K562 (cell line): ENCODE data around the gene HGS. TPM values are rescaled to one million over a fixed set of nuclear protein-coding genes. Genes with fewer than 3 reads are reported as not detected.

ENCODE experiments used
- ATAC-seq: fragments of 200-7000 bp; cut with Tn5 transposase; 3 replicates; pipeline ENCODE4 v1.9.1; 2020; ENCODE audit warnings: moderate library complexity
- BruUV-seq: library from RNA; stranded (reverse); fragments of 400-500 nt; replicated peaks from 2 replicates; lab custom pipeline; 2021; lab: Mats Ljungman, UMichigan
- CTCF ChIA-PET: fragments of 300-600 bp; formaldehyde crosslinking; extraction: SDS; loops from one replicate; lab custom pipeline; 2021; ENCODE audit warnings: low intra/inter-chr PET ratio; lab: Yijun Ruan, JAX
- POLR2A ChIA-PET: fragments of 300-600, 350-650 bp; sonication (Branson Sonifier 250); formaldehyde crosslinking; extraction: SDS; loops from one replicate; lab custom pipeline; 2021; ENCODE audit warnings: antibody characterized with exemption, inconsistent platforms; lab: Yijun Ruan, JAX
- DNase-seq, 4 experiments: peaks; one replicate each; pipeline versions ENCODE4 v3.0.0 to v3.0.0-alpha.2; 2011 to 2018; ENCODE audit warnings: low spot score in 3 of 4, mixed read lengths in 3 of 4; ENCODE audit errors: extremely low read depth in 1 of 4
- FAIRE-seq: peaks from 2 replicates; lab custom pipeline; 2011; peaks lifted over from hg19 to GRCh38; lab: Jason Lieb, UNC
- H2AFZ ChIP-seq: 2 replicates; pipeline ENCODE4 v1.6.0; 2011; ENCODE audit warnings: low read depth, low read length, control low read depth, inconsistent platforms
- H3K27ac ChIP-seq: fragments of 200-600 bp; 3 replicates; pipeline ENCODE4 v1.8.0; 2011; ENCODE audit warnings: low read depth, mild to moderate bottlenecking, control low read depth, inconsistent platforms, low read length, moderate library complexity, mixed read lengths; ENCODE audit errors: extremely low read depth
- H3K27me3 ChIP-seq, 2 experiments: fragments of 300-600 bp in 1 of 2; 2 replicates in 1 of 2; 3 replicates in 1 of 2; pipeline versions ENCODE4 v1.6.0 to v1.8.0; 2011; ENCODE audit warnings: inconsistent platforms in 2 of 2, low read length in 2 of 2, mild to moderate bottlenecking in 1 of 2, mixed read lengths in 1 of 2, moderate library complexity in 1 of 2; ENCODE audit not compliant: control insufficient read depth in 2 of 2, insufficient read depth in 2 of 2
- H3K36me3 ChIP-seq: fragments of 300-600 bp; 3 replicates; pipeline ENCODE4 v1.8.0; 2011; ENCODE audit warnings: mild to moderate bottlenecking, low read length, inconsistent platforms; ENCODE audit not compliant: control insufficient read depth, insufficient read depth
- H3K4me1 ChIP-seq, 2 experiments: fragments of 200-600 bp in 1 of 2; replicated peaks in 1 of 2; 2 replicates in 1 of 2; 3 replicates in 1 of 2; pipeline versions ENCODE4 v1.5.1 to v1.8.0; 2011; ENCODE audit warnings: inconsistent platforms in 2 of 2, low read length in 2 of 2, mild to moderate bottlenecking in 1 of 2, mixed read lengths in 1 of 2, moderate library complexity in 1 of 2; ENCODE audit not compliant: control insufficient read depth in 2 of 2, insufficient read depth in 2 of 2
- H3K4me2 ChIP-seq: 2 replicates; pipeline ENCODE4 v1.6.1; 2011; ENCODE audit warnings: low read length, control low read depth, inconsistent platforms, mixed read lengths; ENCODE audit not compliant: insufficient read depth
- H3K4me3 ChIP-seq: fragments of 200-600 bp; sonication (generic), shearing (Covaris generic); 2 replicates; pipeline ENCODE4 v1.5.1; 2016; ENCODE audit warnings: control low read depth, inconsistent platforms
- H3K79me2 ChIP-seq: fragments of 200-600 bp; 3 replicates; pipeline ENCODE4 v1.8.0; 2011; ENCODE audit warnings: low read length, inconsistent platforms; ENCODE audit not compliant: control insufficient read depth, insufficient read depth
- H3K9ac ChIP-seq, 2 experiments: 2 replicates each; pipeline versions ENCODE4 v1.6.0 to v1.6.1; 2011; ENCODE audit warnings: low read depth in 2 of 2, low read length in 2 of 2, control low read depth in 1 of 2, inconsistent platforms in 1 of 2, mild to moderate bottlenecking in 1 of 2, mixed read lengths in 1 of 2; ENCODE audit not compliant: insufficient read depth in 1 of 2
- H3K9me1 ChIP-seq: one replicate; pipeline ENCODE4 v1.6.0; 2011; ENCODE audit warnings: inconsistent platforms, mild to moderate bottlenecking, low read length, moderate library complexity; ENCODE audit not compliant: control insufficient read depth, insufficient read depth
- H3K9me3 ChIP-seq: replicated peaks from 2 replicates; pipeline ENCODE4 v1.5.1; 2011; ENCODE audit warnings: low read depth, low read length, inconsistent platforms; ENCODE audit not compliant: control insufficient read depth, insufficient read depth
- H4K20me1 ChIP-seq: replicated peaks from 2 replicates; pipeline ENCODE4 v1.6.1; 2011; ENCODE audit warnings: low read length, inconsistent platforms, mixed read lengths; ENCODE audit not compliant: control insufficient read depth, insufficient read depth
- ARID2 ChIP-seq: fragments of 450-650 bp; IDR thresholded peaks from 2 replicates; pipeline ENCODE4 v1.6.1; 2017; ENCODE audit warnings: antibody characterized with exemption, mild to moderate bottlenecking
- BHLHE40 ChIP-seq: IDR thresholded peaks from 2 replicates; pipeline ENCODE4 v1.6.1; 2011; ENCODE audit warnings: low read length, improper control_type of control experiment
- DEAF1 ChIP-seq: fragments of 450-650 bp; formaldehyde crosslinking; IDR thresholded peaks from 2 replicates; pipeline ENCODE4 v1.4.0; 2020; ENCODE audit warnings: mild to moderate bottlenecking, moderate library complexity
- EGR1 ChIP-seq: fragments of 450-650 bp; conservative IDR thresholded peaks from 2 replicates; pipeline ENCODE4 v1.6.1; 2017; ENCODE audit warnings: mild to moderate bottlenecking
- HDAC2 ChIP-seq: fragments of 450-650 bp; IDR thresholded peaks from 2 replicates; pipeline ENCODE4 v1.6.1; 2016; ENCODE audit warnings: mild to moderate bottlenecking
- HNRNPL ChIP-seq: fragments of 200-400 bp; formaldehyde crosslinking; IDR thresholded peaks from 2 replicates; pipeline ENCODE4 v1.6.1; 2017; ENCODE audit warnings: low read depth, mild to moderate bottlenecking, low read length
- MAZ ChIP-seq, 2 experiments: fragments of 450-650 bp in 1 of 2; sonication (generic) in 1 of 2; formaldehyde crosslinking; IDR thresholded peaks in 1 of 2; conservative IDR thresholded peaks in 1 of 2; 2 replicates each; pipeline versions ENCODE4 v1.4.0 to v1.5.0; 2020; ENCODE audit warnings: mild to moderate bottlenecking in 1 of 2, missing genetic modification reagents in 1 of 2
- MYNN ChIP-seq, 2 experiments: sonication (generic); formaldehyde crosslinking in 1 of 2; IDR thresholded peaks; 2 replicates each; pipeline versions ENCODE4 v1.5.0 to v1.6.1; 2016 to 2020; ENCODE audit warnings: antibody characterized with exemption in 1 of 2, missing genetic modification reagents in 1 of 2
- RAD21 ChIP-seq, 2 experiments: fragments of 250-450 bp in 1 of 2; fragments of 450-650 bp in 1 of 2; sonication (Bioruptor Pico) in 1 of 2; formaldehyde crosslinking in 1 of 2; IDR thresholded peaks in 1 of 2; conservative IDR thresholded peaks in 1 of 2; 2 replicates each; pipeline versions ENCODE4 v1.4.0 to v1.8.0; 2020 to 2022; ENCODE audit warnings: mild to moderate bottlenecking in 2 of 2, moderate library complexity in 1 of 2
- RBFOX2 ChIP-seq: fragments of 200-400 bp; formaldehyde crosslinking; IDR thresholded peaks from 2 replicates; pipeline ENCODE4 v1.6.1; 2017; ENCODE audit warnings: low read depth, mild to moderate bottlenecking, low read length, moderate library complexity
- SMC3 ChIP-seq: conservative IDR thresholded peaks from 2 replicates; pipeline ENCODE4 v1.6.1; 2011; ENCODE audit warnings: low read depth, low read length, improper control_type of control experiment; ENCODE audit not compliant: insufficient read depth
- TRIM24 ChIP-seq, 2 experiments: fragments of 450-650 bp; IDR thresholded peaks; 2 replicates each; pipeline ENCODE4 v1.6.1; 2016
- ZBTB33 ChIP-seq: sonication (generic); formaldehyde crosslinking; IDR thresholded peaks from 2 replicates; pipeline ENCODE4 v1.8.1; 2023; ENCODE audit warnings: mild to moderate bottlenecking, missing genetic modification reagents
- ZBTB34 ChIP-seq: fragments of 250-450 bp; sonication (Bioruptor Pico); IDR thresholded peaks from 2 replicates; pipeline ENCODE4 v1.8.0; 2021; ENCODE audit warnings: mild to moderate bottlenecking, moderate library complexity
- ZNF586 ChIP-seq: fragments of 450-650 bp; formaldehyde crosslinking; conservative IDR thresholded peaks from 2 replicates; pipeline ENCODE4 v1.4.0; 2020; ENCODE audit warnings: mild to moderate bottlenecking, moderate library complexity
- WGBS: fragments of 100-300 bp; shearing (Covaris generic); methylation state at CpG from one replicate; pipeline ENCODE4 v1.1.6; 2016; ENCODE audit warnings: low coverage, mixed read lengths; ENCODE audit not compliant: insufficient coverage; ENCODE audit errors: missing lambda C conversion rate; 5-methylcytosine and 5-hydroxymethylcytosine counted together
- in situ Hi-C: fragments of 300-500 bp; cut with MboI; formaldehyde crosslinking; loops from 4 replicates; pipeline ENCODE4 v1.15.0; 2018; ENCODE audit warnings: inconsistent platforms, mixed read lengths
- intact Hi-C: fragments of 100-400 bp; cut with micrococcal nuclease; formaldehyde crosslinking; loops from 2 replicates; pipeline ENCODE4 v1.14.2; 2022
- polyA plus RNA-seq, 8 experiments: library from polyadenylated mRNA; depleted of rRNA in 4 of 8; stranded (reverse) in 5 of 8; unstranded in 3 of 8; fragments of >200 nt; fragmentation: Nextera tagmentation in 2 of 8; fragmentation: Illumina TruSeq in 1 of 8; extraction: Ambion mirVana in 2 of 8; extraction: Trizol in 1 of 8; gene quantifications; 2 replicates each; pipeline versions ENCODE4 v1.2.1 to v1.2.3, GENCODE V29; 2011 to 2014; ENCODE audit warnings: inconsistent platforms in 1 of 8, missing spikeins in 1 of 8
- total RNA-seq, 7 experiments: library from RNA; depleted of rRNA in 6 of 7; stranded (reverse); fragments of >200 nt in 6 of 7; fragmentation: Illumina TruSeq in 2 of 7; extraction: Trizol in 2 of 7; gene quantifications; 2 replicates each; pipeline versions ENCODE4 v1.2.1 to v1.2.3, GENCODE V29; 2011 to 2021; ENCODE audit warnings: low replicate concordance in 1 of 7

Gene HGS
- total and polyA plus RNA-seq, 9 of the 15 experiments (the other 6 are each of a cell fraction or from before 2014, with no cell fraction given) = 3.9 to 176 (median 77.1) TPM

GRCh38 chr17:81733507-81734404 is 49.9 kb downstream of the HGS start:
- 27% methylated on average over 31 of the region's 32 CpGs for WGBS
- Histone ChIP-seq H3K79me2 (no peaks in the 10 kb centered on the region), H3K9me1 (no peaks in the 10 kb centered on the region), H3K36me3 (no peaks in the 10 kb centered on the region), H3K27me3 (no peaks in the 10 kb centered on the region), H4K20me1 (no peaks in the 10 kb centered on the region), H3K4me2 (no peak overlapping the region), H3K4me1 (peaks cover 10 to 62% of the 10 kb centered on the region in 2 experiments; a peak in 4 of 5 replicates), H3K4me3 (no peak overlapping the region), H2AFZ (no peak overlapping the region), H3K9ac (no peak overlapping the region), H3K9me3 (no peaks in the 10 kb centered on the region), H3K27ac (no peak overlapping the region)
- no TSS peak for BruUV-seq
- POLR2A ChIA-PET = interaction anchor here (0.6 kb wide), 1 partner anchor 450 kb away, joined by 3 read pairs; no protein-coding TSS in a partner anchor
- CTCF ChIA-PET = interaction anchor here (0.6 to 1.1 kb wide), 6 partner anchors 88 to 287 kb away, joined by 3 to 4 read pairs (median 3); no protein-coding TSS in a partner anchor
- ATAC-seq (peak; percentile 96), FAIRE-seq (peak; percentile 90), DNase-seq (peak; percentile 81 to 92 (median 90))
- intact Hi-C loops (no loop called here), in situ Hi-C loops (loop anchor here (5.0 kb wide), 1 partner anchor 129 kb away; the partner anchor contains the start of gene P4HB)
- TF ChIP-seq HDAC2 (no peak), ARID2 (0 out of 2 replicates have a peak, but pooled peaks have one; percentile 27), RBFOX2 (no peak), DEAF1 (peak; percentile 49), ZNF586 (no peak), EGR1 (peak; percentile 68), ZBTB33 (CRISPR knock-in tag) (no peak), SMC3 (peak; percentile 87), RAD21 (CRISPR knock-in tag; conservative IDR thresholded peaks at IDR 0.05 in 1 of 2, IDR thresholded peaks at IDR 0.05 in 1 of 2) (peak; percentile 78 to 94), HNRNPL (peak; percentile 92), MAZ (CRISPR knock-in tag; conservative IDR thresholded peaks at IDR 0.05 in 1 of 2, IDR thresholded peaks at IDR 0.05 in 1 of 2) (peak in 1 of 2 experiments; percentile 48; a peak in 1 of 4 replicates), TRIM24 (IDR thresholded peaks at IDR 0.05) (no peak), MYNN (IDR thresholded peaks at IDR 0.05) (peak; percentile 67; the same call in 1 of the 2 replicates), MYNN (CRISPR knock-in tag; IDR thresholded peaks at IDR 0.05) (no peak), ZBTB34 (no peak), BHLHE40 (0 out of 2 replicates have a peak, but pooled peaks have one; percentile 41)
